GM19455 (cell line): ENCODE measurements around the gene ID4.

Source experiments
- ATAC-seq: cut with Tn5 transposase; IDR thresholded peaks from one replicate; pipeline ENCODE4 v1.9.1; 2021; ENCODE audit not compliant: unreplicated experiment

The ID4 gene, protein sequence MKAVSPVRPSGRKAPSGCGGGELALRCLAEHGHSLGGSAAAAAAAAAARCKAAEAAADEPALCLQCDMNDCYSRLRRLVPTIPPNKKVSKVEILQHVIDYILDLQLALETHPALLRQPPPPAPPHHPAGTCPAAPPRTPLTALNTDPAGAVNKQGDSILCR

GRCh38 chr6:19836799-19837510 lies at the start of gene ID4:
ID4 (plus strand) TSS chr6:19837370; CDS start chr6:19837755, 385 bp downstream.
- ATAC-seq, result no peak

DNA sequence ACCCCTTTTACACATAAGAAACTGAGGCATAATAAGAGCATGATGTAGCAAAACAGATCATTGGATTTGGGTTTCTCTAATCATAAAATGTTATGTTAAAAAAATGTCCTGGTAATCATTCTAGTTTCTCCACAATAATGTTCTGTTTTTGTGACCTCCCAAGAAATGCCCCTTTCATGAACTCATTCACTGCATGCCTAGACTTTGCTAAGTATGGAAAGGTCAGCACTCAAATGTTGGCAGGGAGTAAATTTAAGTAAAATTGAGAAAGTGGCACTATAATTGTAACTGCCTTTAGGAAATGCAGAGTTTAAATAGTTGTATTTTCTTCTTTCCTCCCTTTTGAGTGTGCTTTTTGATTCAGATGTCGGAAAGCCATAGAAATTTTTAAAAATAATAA lies 48.5 kb upstream of the ID4 start:
- no peak for ATAC-seq

DNA sequence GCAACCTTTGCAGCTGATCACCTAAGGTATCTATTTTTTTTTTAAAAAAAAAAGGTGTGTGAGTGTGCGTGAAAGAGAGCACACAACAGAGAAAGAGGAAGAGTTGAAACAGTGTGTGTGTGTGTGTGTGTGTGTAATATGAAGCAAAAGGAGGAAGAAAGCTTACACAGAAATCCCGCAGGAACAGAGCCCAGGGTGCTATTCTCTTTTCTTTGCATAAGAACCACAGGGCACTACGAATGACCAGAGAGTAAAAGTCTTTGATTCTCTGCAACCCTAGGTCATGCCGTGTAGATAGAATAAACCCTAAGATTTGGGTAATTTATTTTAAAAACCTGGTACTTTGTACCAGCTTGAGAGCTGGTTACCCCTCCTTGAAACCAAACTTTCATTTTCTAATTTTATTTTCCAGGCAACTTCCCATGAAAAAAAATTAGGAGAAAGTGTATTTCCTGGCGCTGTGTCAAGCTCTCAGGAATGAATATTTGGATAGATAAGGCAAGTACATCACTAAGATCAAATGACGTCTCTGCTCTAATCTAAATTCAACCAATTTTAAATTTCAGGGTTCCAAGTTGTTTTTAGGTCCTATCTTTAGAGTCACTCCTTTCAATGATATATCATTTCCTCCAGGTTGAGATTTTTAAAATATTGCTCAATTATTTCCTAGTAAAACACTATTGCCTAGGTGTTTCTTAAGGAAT lies 47.9 kb upstream of the ID4 start:
- ATAC-seq, result no peak

- ATAC-seq, result no peak
Observed at GRCh38 chr6:19791267-19791666, 45.9 kb upstream of the ID4 start.

DNA sequence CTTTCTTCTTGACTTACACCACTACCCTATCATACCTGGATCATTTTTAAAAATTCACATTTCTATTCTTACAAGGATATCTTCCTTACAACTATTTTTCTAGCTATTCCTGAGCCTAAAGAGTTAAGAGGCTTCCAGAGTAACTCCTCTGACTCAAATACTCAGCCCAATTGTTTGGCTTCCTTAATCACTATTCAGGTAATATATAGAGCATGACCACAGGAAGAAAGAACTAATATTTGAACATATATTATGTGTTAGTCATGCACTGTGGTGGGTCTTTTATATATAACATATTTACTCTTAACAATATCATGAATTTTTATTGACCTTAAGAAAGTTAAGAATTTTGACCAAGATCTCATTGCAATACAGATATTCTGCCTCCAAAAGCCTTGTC lies 42.0 kb upstream of the ID4 start:
- no peak for ATAC-seq

DNA sequence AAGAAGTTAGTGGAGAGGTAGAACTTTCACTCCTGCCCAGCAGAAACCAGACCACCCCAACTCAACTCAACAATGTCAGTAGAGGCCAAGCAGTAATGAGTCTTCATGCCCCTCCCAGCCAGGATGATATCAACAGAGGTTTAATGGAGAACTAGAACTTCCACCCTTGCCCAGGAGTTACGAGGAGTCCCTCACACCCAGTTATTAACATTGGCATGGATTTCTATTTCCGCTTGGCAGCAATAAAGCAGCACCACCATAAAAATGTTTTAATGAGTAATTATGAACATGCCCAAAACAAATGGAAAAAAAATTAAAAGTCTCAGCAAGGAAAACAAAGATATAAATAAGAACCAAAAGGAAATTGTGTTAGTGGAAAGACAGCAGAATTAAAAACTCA lies 40.7 kb upstream of the ID4 start:
- no peak for ATAC-seq

DNA sequence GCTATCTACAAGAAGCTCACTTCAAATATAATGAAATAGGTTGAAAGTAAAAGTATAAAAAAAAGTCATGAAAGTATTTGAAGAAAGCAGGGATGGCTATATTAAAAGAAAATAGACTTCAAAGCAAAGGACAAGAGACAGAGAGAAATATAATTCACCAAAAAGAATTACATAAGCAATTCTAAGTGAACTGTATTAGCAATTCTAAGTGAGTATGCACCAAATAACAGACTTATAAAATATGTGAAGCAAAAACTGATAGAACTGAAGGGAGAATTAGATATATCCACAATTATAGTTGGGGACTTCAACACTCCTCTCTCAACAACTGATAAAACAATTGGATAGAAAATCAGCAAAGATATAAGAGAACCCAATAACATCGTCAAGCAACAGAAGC lies 38.8 kb upstream of the ID4 start:
- no peak for ATAC-seq

- ATAC-seq, result no peak
Observed at GRCh38 chr6:19802656-19803055, 34.5 kb upstream of the ID4 start.

DNA sequence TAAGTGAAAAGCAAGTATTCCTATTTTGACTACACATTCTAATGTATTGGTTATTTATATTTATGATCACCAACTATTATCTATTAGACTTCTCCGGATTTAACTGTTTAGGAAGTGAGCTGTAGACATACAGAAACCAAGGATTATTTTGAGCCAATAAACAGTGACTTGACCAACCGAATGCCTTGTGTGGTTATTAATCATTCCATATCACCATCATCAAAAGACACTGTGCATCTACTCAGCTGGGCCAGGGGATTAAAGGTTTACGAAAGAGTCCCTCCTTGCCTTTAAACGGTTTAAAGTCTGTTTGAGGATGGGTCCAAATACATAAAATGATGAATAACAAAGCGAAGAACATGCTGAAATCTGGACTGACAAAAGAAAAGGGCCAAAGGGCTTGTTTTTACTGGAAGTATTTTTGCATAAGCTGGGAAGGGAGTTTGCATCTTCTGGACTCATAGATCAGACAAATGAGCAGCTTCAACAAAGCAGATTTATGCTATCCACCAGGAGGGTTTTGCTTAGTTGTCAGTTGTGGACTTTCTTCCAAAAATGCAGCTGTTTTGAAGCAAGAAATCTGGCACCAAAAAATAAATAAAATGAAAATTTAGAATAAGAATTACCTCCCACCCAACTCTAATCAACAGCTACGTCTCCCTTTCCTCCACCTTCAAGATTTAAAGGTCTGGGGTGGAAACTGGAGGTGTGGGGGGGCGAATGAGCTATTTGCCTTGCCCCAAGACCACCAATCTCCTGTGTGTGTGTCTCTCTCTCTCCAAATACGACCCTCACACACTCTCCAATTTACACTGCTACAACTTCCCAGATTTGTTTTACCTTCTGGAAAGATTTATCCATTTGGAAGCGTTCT lies 33.6 kb upstream of the ID4 start:
- ATAC-seq, result no peak

GRCh38 chr6:19804205-19805128 lies 32.7 kb upstream of the ID4 start:
- ATAC-seq, result peak; percentile 93

GRCh38 chr6:19805129-19805481 lies 32.1 kb upstream of the ID4 start:
- no peak for ATAC-seq

DNA sequence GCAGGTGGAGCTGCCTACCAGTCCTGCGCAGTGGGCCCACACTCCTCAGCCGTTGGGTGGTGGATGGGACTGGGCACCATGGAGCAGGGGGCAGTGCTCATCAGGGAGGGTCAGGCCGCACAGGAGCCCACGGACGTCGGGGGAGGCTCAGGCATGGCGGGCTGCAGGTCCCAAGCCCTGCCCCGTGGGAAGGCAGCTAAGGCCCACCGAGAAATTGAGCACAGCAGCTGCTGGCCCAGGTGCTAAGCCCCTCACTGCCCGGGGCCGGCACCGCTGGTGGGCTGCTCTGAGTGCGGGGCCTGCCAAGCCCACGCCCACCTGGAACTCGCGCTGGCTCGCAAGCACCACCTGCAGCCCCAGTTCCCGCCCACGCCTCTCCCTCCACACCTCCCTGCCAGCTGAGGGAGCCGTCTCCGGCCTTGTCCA lies 30.2 kb upstream of the ID4 start:
- ATAC-seq, result no peak

DNA sequence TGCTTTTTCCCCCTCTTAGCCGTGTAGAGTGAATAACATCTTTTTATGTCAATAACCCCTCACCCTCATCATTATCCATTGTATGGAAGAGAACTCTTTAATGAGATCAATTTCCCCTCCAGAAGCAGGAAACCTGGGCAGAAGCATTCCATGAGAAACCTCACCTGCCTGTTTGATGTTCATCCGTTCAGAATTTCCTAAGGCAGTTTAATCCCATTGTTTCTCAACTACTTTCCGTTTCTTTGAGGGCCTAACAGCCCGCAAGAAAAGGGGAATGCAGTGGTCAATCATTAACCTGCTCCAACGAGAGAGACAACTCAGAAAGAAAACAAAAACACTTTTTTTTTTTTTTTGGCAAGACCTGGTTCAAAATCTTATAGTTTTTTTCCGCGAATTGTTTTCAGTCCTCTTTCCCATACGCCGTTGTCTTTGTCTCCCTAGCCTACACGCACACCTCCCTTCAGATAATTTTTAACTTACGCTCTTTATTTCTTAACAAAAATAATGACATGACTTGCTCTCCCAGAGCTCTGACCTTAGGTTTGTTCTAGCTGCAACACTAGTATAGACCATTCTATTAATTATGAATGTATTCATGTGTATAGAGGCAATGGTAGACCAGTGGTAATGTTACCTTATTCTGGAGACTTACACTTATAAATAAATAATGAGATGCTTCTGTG lies 25.6 kb upstream of the ID4 start:
- ATAC-seq, result no peak

GRCh38 chr6:19812512-19813119 lies 24.6 kb upstream of the ID4 start:
- ATAC-seq, result no peak

DNA sequence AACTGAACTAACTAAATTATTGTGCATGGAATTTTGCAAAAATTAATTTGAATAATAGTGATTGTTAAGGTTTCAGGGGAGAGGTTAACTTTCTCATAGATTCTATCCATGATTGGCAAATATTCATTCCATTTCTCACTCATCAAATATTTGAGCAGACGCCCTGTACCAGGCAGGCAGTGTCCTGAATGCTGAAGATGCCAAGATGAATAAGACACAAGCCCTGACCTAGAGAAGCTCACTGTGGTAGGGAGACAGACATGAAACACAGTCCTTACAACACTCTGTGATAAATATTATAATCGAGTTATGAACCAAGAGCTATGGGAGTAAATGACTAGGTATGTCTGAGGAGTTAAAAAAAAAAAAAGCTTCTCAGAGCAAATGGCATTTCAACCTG lies 18.4 kb upstream of the ID4 start:
- no peak for ATAC-seq

- no peak for ATAC-seq
Observed at GRCh38 chr6:19824058-19824807, 12.9 kb upstream of the ID4 start.

GRCh38 chr6:19827247-19827646 lies 9.9 kb upstream of the ID4 start:
- ATAC-seq, result no peak

DNA sequence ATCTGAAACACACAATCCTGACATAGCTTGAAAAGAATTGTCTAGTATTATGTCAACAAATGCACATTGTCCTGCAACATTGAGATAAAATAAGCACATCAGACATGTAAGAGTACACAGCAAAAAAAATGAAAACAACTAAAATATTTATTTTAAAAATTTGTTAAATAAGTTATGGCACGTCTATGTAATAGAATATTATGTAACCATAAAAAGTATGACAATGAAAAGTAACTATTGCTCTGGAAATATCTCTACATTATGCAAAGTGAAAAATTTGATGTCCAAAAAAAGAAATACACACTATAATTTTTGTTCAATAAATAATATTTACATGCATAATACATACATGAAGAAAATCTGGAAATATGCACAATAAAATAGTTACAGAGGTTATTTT lies 9.3 kb upstream of the ID4 start:
- no peak for ATAC-seq

DNA sequence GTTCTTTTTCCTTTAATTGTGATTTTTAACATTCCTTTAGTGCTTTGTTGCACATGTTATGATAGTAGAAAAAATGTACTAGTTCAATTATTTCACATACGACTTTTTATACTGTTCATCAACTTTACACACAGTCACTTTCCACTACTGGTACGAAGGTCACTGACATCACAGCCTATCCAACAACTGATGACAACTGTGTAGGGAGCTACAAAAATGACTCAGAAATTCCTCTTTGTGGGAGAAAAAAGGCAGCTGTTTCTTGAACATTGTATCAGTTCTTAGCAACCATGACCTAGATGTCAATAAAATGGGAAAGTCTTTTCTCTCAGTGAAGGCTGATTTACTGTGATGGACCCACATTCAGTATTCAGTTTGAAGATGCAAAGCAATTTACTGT lies 7.0 kb upstream of the ID4 start:
- ATAC-seq, result no peak
